ENCODE results near the gene RFXANK. TPM values are rescaled to one million over a fixed set of nuclear protein-coding genes. Genes with fewer than 3 reads are reported as not detected.

The RFXANK gene
- polyA plus RNA-seq, 2 of the 4 experiments (the other 2 are of a cell fraction) = 23.4 to 30.6 TPM

DNA sequence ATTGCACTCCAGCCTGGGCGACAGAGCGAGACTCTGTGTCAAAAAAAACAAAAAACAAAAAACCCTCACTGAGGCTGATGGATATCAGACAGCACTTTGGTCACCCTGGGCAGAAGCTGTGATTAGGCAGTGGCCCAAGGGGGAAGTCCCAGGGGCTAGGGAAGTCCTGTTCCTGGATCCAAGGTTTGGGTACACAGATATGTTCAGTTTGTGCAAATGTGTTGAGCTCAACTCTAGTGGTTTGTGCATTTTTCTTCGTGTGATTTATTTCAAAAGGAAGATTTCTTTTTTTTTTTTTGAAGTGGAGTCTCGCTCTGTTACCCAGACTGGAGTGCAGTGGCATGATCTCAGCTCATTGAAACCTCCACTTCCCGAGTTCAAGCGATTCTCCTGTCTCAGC, 34.2 kb upstream of the RFXANK start:
- no peak for TF ChIP-seq RFX5 (IDR thresholded peaks at IDR 0.05)
- TF ChIP-seq, protein P1, sequence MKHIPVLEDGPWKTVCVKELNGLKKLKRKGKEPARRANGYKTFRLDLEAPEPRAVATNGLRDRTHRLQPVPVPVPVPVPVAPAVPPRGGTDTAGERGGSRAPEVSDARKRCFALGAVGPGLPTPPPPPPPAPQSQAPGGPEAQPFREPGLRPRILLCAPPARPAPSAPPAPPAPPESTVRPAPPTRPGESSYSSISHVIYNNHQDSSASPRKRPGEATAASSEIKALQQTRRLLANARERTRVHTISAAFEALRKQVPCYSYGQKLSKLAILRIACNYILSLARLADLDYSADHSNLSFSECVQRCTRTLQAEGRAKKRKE (CRISPR knock-in tag; IDR thresholded peaks at IDR 0.05; ENCODE audit: low read depth) = no peak
- TF ChIP-seq, protein P2, sequence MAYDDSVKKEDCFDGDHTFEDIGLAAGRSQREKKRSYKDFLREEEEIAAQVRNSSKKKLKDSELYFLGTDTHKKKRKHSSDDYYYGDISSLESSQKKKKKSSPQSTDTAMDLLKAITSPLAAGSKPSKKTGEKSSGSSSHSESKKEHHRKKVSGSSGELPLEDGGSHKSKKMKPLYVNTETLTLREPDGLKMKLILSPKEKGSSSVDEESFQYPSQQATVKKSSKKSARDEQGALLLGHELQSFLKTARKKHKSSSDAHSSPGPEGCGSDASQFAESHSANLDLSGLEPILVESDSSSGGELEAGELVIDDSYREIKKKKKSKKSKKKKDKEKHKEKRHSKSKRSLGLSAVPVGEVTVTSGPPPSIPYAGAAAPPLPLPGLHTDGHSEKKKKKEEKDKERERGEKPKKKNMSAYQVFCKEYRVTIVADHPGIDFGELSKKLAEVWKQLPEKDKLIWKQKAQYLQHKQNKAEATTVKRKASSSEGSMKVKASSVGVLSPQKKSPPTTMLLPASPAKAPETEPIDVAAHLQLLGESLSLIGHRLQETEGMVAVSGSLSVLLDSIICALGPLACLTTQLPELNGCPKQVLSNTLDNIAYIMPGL (CRISPR knock-in tag; IDR thresholded peaks at IDR 0.05; ENCODE audit: borderline replicate concordance) = no peak
- no peak for TF ChIP-seq CHD2 (IDR thresholded peaks at IDR 0.05; ENCODE audit: low read length, partially characterized antibody)
- TF ChIP-seq FOSB (CRISPR knock-in tag; IDR thresholded peaks at IDR 0.05) = no peak
- TF ChIP-seq ZNF302 (CRISPR knock-in tag; IDR thresholded peaks at IDR 0.05) = no peak
- TF ChIP-seq SREBF2 (IDR thresholded peaks at IDR 0.05) = no peak
- TF ChIP-seq ESRRA (IDR thresholded peaks at IDR 0.05; ENCODE audit: borderline replicate concordance, low read length) = no peak
- no peak for TF ChIP-seq NR3C1 (IDR thresholded peaks at IDR 0.05)
- no peak for TF ChIP-seq MAZ (IDR thresholded peaks at IDR 0.05; ENCODE audit: borderline replicate concordance, low read depth, low read length)
- no peak for TF ChIP-seq FOXS1 (CRISPR knock-in tag; IDR thresholded peaks at IDR 0.05)
- no peak for TF ChIP-seq CEBPB (IDR thresholded peaks at IDR 0.05)
- TF ChIP-seq GATA3 (IDR thresholded peaks at IDR 0.05; ENCODE audit: borderline replicate concordance) = no peak
- TF ChIP-seq, protein P3, sequence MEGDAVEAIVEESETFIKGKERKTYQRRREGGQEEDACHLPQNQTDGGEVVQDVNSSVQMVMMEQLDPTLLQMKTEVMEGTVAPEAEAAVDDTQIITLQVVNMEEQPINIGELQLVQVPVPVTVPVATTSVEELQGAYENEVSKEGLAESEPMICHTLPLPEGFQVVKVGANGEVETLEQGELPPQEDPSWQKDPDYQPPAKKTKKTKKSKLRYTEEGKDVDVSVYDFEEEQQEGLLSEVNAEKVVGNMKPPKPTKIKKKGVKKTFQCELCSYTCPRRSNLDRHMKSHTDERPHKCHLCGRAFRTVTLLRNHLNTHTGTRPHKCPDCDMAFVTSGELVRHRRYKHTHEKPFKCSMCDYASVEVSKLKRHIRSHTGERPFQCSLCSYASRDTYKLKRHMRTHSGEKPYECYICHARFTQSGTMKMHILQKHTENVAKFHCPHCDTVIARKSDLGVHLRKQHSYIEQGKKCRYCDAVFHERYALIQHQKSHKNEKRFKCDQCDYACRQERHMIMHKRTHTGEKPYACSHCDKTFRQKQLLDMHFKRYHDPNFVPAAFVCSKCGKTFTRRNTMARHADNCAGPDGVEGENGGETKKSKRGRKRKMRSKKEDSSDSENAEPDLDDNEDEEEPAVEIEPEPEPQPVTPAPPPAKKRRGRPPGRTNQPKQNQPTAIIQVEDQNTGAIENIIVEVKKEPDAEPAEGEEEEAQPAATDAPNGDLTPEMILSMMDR (IDR thresholded peaks at IDR 0.05) = no peak
- TF ChIP-seq SMC3 (IDR thresholded peaks at IDR 0.05) = no peak

DNA sequence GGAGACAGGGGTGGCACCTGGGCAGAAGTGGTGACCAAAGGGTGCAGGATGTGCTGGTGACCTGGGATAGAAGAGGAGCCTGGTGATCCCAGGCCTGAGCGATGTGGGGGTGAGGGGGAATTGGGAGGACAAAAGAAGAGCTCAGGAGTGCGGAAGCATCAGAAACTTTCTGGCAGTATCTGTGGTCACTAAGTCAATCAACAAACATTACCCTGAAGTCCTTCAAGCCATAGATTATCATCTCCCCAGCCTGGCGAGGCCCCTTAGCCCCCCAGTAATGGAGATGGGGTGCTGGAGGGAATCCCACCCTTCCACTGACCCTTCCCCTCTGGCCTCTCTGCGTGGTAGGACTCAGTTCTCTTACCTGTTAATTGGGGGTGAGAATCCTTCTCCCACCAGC, 32.5 kb upstream of the RFXANK start:
- 81% methylated on average over 4 of the region's 4 CpGs for WGBS (ENCODE audit: missing lambda C conversion rate)
- DNase-seq (ENCODE audit: low read depth in 1 of 2, low spot score in 1 of 2) (no peak), FAIRE-seq (no peak), ATAC-seq (no peak)
- TF ChIP-seq RARB (CRISPR knock-in tag; IDR thresholded peaks at IDR 0.05) = no peak
- no peak for TF ChIP-seq FOSL2 (IDR thresholded peaks at IDR 0.05)
- TF ChIP-seq FOSL2 (CRISPR knock-in tag; IDR thresholded peaks at IDR 0.05) = no peak
- ChIA-PET CTCF (interaction anchor here (1.4 kb wide), 1 partner anchor 13 kb away, joined by 8 read pairs; no protein-coding TSS in a partner anchor), POLR2A (no interaction called here)
- no peaks in the 10 kb centered on the region for H3K9me3 ChIP-seq
- H3K4me2 ChIP-seq = no peak overlapping the region
- H3K27ac ChIP-seq = no peak overlapping the region
- no peak overlapping the region for H3K4me3 ChIP-seq
- H3K4me1 ChIP-seq = no peaks in the 10 kb centered on the region

More for the DNA sequence above, 34.2 kb upstream of the RFXANK start:
- H3K4me1 ChIP-seq = no peaks in the 10 kb centered on the region
- ChIA-PET POLR2A (no interaction called here), CTCF (interaction anchor here (1.3 to 2.9 kb wide), 3 partner anchors 10 to 18 kb away, joined by 3 to 21 read pairs (median 8); no protein-coding TSS in a partner anchor)
- H3K9me3 ChIP-seq = no peaks in the 10 kb centered on the region
- ATAC-seq = no peak
- WGBS (ENCODE audit: missing lambda C conversion rate) = 81% methylated on average over 6 of the region's 6 CpGs
- no peak for FAIRE-seq
- H3K4me3 ChIP-seq = no peak overlapping the region
- no peak overlapping the region for H3K27ac ChIP-seq
- H3K4me2 ChIP-seq = no peak overlapping the region
- DNase-seq (ENCODE audit: low read depth in 1 of 2, low spot score in 1 of 2) = no peak

DNA sequence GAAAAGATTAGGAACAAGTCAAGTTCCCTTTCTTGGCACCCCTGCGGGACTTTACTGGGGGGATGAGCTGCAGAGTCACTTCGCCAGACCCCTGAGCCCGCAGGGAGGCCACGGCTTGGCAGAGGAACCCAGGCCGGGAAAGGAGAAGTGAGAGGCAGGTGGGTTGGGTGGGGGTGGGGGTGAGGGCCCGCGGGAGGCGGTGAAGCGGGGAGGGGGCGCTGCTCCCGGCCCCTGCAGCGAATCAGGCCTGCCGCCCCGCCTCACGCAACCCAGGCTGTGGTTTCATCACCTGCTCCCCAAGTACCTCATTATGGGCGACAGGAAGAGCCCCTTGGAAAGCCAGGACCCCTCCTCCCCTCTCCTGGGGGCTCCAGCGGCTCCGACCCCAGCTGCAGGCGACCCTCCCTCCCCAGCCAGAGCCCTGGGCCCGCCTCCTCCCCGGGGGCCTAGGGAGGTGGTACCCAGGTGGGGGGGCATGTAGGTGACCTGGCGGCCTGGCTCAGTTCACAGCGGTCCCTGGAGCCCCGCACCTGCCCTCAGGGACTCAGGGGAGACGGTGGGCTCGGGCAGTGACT, 31.5 kb upstream of the RFXANK start:
- no peaks in the 10 kb centered on the region for H3K4me1 ChIP-seq
- no peak overlapping the region for H3K4me2 ChIP-seq
- FAIRE-seq (no peak), ATAC-seq (no peak), DNase-seq (ENCODE audit: low read depth in 1 of 2, low spot score in 1 of 2) (no peak)
- 87% methylated on average over 4 of the region's 26 CpGs for WGBS (ENCODE audit: missing lambda C conversion rate)
- POLR2A ChIA-PET = no interaction called here
- TF ChIP-seq, protein P4, sequence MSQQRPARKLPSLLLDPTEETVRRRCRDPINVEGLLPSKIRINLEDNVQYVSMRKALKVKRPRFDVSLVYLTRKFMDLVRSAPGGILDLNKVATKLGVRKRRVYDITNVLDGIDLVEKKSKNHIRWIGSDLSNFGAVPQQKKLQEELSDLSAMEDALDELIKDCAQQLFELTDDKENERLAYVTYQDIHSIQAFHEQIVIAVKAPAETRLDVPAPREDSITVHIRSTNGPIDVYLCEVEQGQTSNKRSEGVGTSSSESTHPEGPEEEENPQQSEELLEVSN (IDR thresholded peaks at IDR 0.05; ENCODE audit: borderline replicate concordance, low read depth) = no peak
- TF ChIP-seq EHMT2 (IDR thresholded peaks at IDR 0.05; ENCODE audit: low read depth) (no peak), CHD4 (IDR thresholded peaks at IDR 0.05; ENCODE audit: borderline replicate concordance) (no peak), ZFP36 (IDR thresholded peaks at IDR 0.05; ENCODE audit: borderline replicate concordance, partially characterized antibody) (no peak), MYC (IDR thresholded peaks at IDR 0.05; ENCODE audit: borderline replicate concordance, low read length) (no peak), NFE2L2 (conservative IDR thresholded peaks at IDR 0.05; ENCODE audit: low read length) (no peak), HEYL (CRISPR knock-in tag; IDR thresholded peaks at IDR 0.05) (no peak), CBX2 (IDR thresholded peaks at IDR 0.05; ENCODE audit: borderline replicate concordance, low read depth) (no peak)
- TF ChIP-seq, protein P5, sequence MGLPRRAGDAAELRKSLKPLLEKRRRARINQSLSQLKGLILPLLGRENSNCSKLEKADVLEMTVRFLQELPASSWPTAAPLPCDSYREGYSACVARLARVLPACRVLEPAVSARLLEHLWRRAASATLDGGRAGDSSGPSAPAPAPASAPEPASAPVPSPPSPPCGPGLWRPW (IDR thresholded peaks at IDR 0.05) = no peak
- CTCF ChIA-PET = interaction anchor here (1.4 to 1.9 kb wide), 2 partner anchors 14 kb away, joined by 7 to 8 read pairs; no protein-coding TSS in a partner anchor
- H3K9me3 ChIP-seq = no peaks in the 10 kb centered on the region
- H3K27ac ChIP-seq = 0 out of 6 replicates have a peak overlapping the region, but pooled peaks of 1 of the 2 experiments have one; percentile 28
- H3K4me3 ChIP-seq = no peak overlapping the region
